HG03439 (cell line): Measurements from ENCODE around the gene S100Z.
"Not testable (repeated sequence)": the region's sequence is repeated elsewhere in the genome, so short reads cannot be mapped to it uniquely, and the experiment has no call there.

Experiments used
- ATAC-seq: cut with Tn5 transposase; IDR thresholded peaks from one replicate; pipeline ENCODE4 v1.9.1; 2021; ENCODE audit warnings: mild to moderate bottlenecking, moderate library complexity; ENCODE audit not compliant: unreplicated experiment

The S100Z gene

GRCh38 chr5:76822105-76822731 is 27.6 kb upstream of the S100Z start:
- not testable (repeated sequence) for ATAC-seq

GRCh38 chr5:76826416-76826815 is 23.4 kb upstream of the S100Z start:
- ATAC-seq = not testable (repeated sequence)

GRCh38 chr5:76831110-76831452 is 18.7 kb upstream of the S100Z start:
- ATAC-seq = no peak

GRCh38 chr5:76836181-76836580 is 13.6 kb upstream of the S100Z start:
- ATAC-seq = no peak

GRCh38 chr5:76836585-76836984 is 13.2 kb upstream of the S100Z start:
- no peak for ATAC-seq

- no peak for ATAC-seq
These were observed 11.1 kb upstream of the S100Z start for GRCh38 chr5:76838481-76839261.

GRCh38 chr5:76841361-76841760 is 8.5 kb upstream of the S100Z start:
- ATAC-seq = no peak

- no peak for ATAC-seq
These were observed 3.9 kb upstream of the S100Z start for GRCh38 chr5:76845890-76846289.

- ATAC-seq = no peak
These were observed 830 bp downstream of the S100Z start for GRCh38 chr5:76850543-76851145.

- no peak for ATAC-seq
These were observed 2.0 kb downstream of the S100Z start for GRCh38 chr5:76851728-76852369.

- ATAC-seq = no peak
These were observed 3.0 kb downstream of the S100Z start for GRCh38 chr5:76852772-76853171.

GRCh38 chr5:76853741-76854140 is 3.9 kb downstream of the S100Z start:
- ATAC-seq = not testable (repeated sequence)

- no peak for ATAC-seq
These were observed 4.8 kb downstream of the S100Z start for GRCh38 chr5:76854644-76855043.

GRCh38 chr5:76855501-76855900 is 5.7 kb downstream of the S100Z start:
- ATAC-seq = not testable (repeated sequence)

- no peak for ATAC-seq
These were observed 6.1 kb downstream of the S100Z start for GRCh38 chr5:76855961-76856360.

GRCh38 chr5:76856800-76857199 is 7.0 kb downstream of the S100Z start:
- ATAC-seq = not testable (repeated sequence)

- no peak for ATAC-seq
These were observed 9.9 kb downstream of the S100Z start for GRCh38 chr5:76859591-76860247.

GRCh38 chr5:76861612-76862011 is 11.8 kb downstream of the S100Z start:
- ATAC-seq = no peak

GRCh38 chr5:76863001-76863400 is 13.2 kb downstream of the S100Z start:
- ATAC-seq = no peak

- ATAC-seq = no peak
These were observed 16.7 kb downstream of the S100Z start for GRCh38 chr5:76866503-76866902.

- no peak for ATAC-seq
These were observed 17.2 kb downstream of the S100Z start for GRCh38 chr5:76867038-76867437.
